Panc1 (cell line): ENCODE measurements around the gene TMEM184C.

ENCODE experiments used
- SIN3A ChIP-seq: IDR thresholded peaks from 2 replicates; pipeline ENCODE4 v1.6.1; 2012; ENCODE audit warnings: low read depth, mild to moderate bottlenecking, low read length, moderate library complexity, borderline replicate concordance; ENCODE audit not compliant: insufficient read depth
- TF ChIP-seq, protein P1 (sequence below): fragments of 450-650 bp; IDR thresholded peaks from 2 replicates; pipeline ENCODE4 v1.5.1; 2017; ENCODE audit warnings: mild to moderate bottlenecking

DNA sequence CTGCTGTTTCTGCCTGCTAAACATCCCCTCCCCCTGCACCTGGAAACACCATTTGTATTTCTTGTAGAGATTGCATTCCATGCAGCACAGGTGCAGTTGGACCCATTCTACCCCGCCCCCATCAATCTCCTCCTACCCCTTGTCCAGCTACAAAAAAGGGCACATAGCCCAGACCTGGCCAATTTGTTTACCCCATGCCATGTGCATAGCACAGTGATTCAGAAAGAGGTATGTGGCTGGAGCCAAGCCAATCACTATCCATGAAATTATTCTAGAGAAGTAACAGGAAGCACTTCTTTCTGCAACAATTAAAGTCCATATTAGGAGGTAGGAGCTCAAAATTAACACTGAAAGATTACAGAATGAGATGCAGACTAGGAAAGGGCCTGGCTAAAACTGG is 20.2 kb upstream of the TMEM184C start:
- TF ChIP-seq, protein P1, sequence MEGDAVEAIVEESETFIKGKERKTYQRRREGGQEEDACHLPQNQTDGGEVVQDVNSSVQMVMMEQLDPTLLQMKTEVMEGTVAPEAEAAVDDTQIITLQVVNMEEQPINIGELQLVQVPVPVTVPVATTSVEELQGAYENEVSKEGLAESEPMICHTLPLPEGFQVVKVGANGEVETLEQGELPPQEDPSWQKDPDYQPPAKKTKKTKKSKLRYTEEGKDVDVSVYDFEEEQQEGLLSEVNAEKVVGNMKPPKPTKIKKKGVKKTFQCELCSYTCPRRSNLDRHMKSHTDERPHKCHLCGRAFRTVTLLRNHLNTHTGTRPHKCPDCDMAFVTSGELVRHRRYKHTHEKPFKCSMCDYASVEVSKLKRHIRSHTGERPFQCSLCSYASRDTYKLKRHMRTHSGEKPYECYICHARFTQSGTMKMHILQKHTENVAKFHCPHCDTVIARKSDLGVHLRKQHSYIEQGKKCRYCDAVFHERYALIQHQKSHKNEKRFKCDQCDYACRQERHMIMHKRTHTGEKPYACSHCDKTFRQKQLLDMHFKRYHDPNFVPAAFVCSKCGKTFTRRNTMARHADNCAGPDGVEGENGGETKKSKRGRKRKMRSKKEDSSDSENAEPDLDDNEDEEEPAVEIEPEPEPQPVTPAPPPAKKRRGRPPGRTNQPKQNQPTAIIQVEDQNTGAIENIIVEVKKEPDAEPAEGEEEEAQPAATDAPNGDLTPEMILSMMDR = no peak
- no peak for TF ChIP-seq SIN3A
